PC-3 (cell line): ENCODE measurements around the gene ABHD16A.

Experiments used
- EZH2 ChIP-seq: fragments of 300-600 bp; sonication (generic); IDR thresholded peaks from one replicate; pipeline ENCODE4 v1.6.1; 2017; ENCODE audit warnings: antibody characterized with exemption, mild to moderate bottlenecking, low read length; ENCODE audit not compliant: unreplicated experiment
- EZH2phosphoT487 ChIP-seq: fragments of 300-600 bp; sonication (generic); IDR thresholded peaks from 2 replicates; pipeline ENCODE4 v1.6.1; 2018; ENCODE audit warnings: mild to moderate bottlenecking, antibody characterized with exemption, low read length, borderline replicate concordance
- TF ChIP-seq, protein P1 (sequence below): fragments of 300-600 bp; sonication (generic); conservative IDR thresholded peaks from 2 replicates; pipeline ENCODE4 v1.5.1; 2017; ENCODE audit warnings: antibody characterized with exemption, low read depth, mild to moderate bottlenecking, low read length

DNA sequence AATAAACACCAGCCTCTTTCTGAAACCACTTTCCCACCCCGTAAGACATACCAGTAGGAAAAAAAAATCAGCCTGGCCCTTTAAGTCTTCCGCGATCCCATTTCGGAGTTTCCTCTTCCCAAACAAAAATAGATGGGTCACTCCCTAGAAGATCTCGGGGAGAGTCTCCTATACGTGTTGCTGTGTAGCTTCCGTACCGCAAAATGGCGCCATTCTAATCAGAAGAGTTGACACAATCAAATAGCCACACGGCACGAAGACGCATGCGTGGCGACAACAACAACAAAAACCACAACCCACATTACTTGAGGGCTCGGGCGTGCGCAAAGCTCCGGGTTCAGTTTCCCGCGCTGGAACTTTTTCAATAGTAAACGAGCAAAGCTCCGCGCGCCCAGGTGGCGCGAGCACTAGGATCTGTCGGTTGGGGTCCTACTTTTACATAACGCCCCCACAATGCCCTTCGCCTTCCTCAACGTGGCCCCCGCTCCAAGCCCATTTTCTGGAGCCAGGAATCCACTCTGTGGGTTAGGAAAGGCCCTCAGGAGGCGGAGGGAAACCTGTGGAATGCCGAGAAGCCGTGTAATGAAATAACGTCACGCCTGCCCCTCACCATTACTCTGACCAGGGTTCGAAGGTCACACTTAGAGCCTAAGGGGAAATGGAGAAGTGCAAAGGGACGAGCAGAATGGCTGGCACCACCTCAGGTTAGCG, 38.2 kb downstream of the ABHD16A start, which contains the start of gene GPANK1:
- TF ChIP-seq, protein P1, sequence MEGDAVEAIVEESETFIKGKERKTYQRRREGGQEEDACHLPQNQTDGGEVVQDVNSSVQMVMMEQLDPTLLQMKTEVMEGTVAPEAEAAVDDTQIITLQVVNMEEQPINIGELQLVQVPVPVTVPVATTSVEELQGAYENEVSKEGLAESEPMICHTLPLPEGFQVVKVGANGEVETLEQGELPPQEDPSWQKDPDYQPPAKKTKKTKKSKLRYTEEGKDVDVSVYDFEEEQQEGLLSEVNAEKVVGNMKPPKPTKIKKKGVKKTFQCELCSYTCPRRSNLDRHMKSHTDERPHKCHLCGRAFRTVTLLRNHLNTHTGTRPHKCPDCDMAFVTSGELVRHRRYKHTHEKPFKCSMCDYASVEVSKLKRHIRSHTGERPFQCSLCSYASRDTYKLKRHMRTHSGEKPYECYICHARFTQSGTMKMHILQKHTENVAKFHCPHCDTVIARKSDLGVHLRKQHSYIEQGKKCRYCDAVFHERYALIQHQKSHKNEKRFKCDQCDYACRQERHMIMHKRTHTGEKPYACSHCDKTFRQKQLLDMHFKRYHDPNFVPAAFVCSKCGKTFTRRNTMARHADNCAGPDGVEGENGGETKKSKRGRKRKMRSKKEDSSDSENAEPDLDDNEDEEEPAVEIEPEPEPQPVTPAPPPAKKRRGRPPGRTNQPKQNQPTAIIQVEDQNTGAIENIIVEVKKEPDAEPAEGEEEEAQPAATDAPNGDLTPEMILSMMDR: no peak
- TF ChIP-seq EZH2 (no peak), EZH2phosphoT487 (no peak)
